Stimulated activated memory B cell treated with anti-CD40 and anti-IgM and Interleukin-4, amounts not matched to agents 10 μg/mL and 1 μg/mL and 100 μg/mL, for 72 hours (primary cell): ENCODE measurements around the gene CLN3.

Experiments
- ATAC-seq: fragments of 150-1000 bp; cut with Tn5 transposase; 2 replicates; pipeline ENCODE4 v1.10.0; 2021
- H3K27ac Mint-ChIP-seq: one replicate; pipeline ENCODE4 v1.8.0; 2022; ENCODE audit warnings: mild to moderate bottlenecking, mixed read lengths
- H3K27me3 Mint-ChIP-seq: one replicate; pipeline ENCODE4 v1.8.0; 2022; ENCODE audit warnings: mixed read lengths
- H3K36me3 Mint-ChIP-seq: one replicate; pipeline ENCODE4 v1.8.0; 2022; ENCODE audit warnings: mixed read lengths
- H3K4me1 Mint-ChIP-seq: one replicate; pipeline ENCODE4 v1.8.0; 2022; ENCODE audit warnings: mixed read lengths
- H3K4me3 Mint-ChIP-seq: one replicate; pipeline ENCODE4 v1.8.0; 2022; ENCODE audit warnings: mild to moderate bottlenecking, moderate library complexity, mixed read lengths
- H3K9me3 Mint-ChIP-seq: one replicate; pipeline ENCODE4 v1.8.0; 2022; ENCODE audit warnings: mixed read lengths

CLN3 gene

DNA sequence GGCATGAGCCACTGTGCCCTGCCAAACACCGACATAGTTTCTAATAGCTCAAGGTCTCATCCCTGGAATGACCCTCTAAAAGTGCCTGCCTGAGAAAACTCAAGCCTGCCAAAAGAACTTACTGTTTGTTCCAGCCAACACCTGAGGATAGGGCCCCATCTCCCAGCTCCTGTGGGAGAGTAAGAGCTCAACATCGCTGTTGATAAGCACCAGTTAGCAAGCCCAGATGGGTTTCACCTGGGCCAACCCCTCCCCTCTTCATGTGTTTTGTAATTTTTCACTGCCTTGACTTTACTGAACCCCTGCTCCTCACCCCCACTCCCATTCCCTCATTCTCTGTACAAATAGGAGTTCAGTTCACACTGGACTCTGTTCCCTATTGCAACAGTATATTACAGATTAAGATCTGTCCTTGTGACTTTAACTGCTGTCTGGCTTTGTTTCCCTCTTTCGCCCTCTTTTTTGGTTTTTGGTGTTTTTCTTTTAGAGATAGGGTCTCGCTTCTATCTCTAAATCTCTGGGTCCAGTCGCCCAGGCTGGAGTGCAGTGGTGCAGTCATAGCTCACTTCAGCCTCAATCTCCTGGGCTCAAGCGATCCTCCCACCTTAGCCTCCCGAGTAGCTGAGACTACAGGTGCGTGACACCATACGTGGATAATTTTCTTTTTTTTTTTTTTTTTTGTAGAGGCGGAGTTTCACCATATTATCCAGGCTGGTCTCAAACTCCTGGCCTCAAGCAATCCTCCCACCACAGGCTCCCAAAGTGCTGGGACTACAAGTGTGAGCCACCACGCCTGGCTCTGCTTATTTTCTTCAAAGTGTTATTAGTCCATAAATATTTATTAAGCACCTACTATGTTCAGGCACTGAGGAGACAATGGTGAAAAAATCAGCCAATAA lies 34.6 kb upstream of the CLN3 start:
- no peaks in the 10 kb centered on the region for H3K27me3 Mint-ChIP-seq
- no peak overlapping the region for H3K4me3 Mint-ChIP-seq
- H3K27ac Mint-ChIP-seq, result no peak overlapping the region
- H3K9me3 Mint-ChIP-seq, result no peaks in the 10 kb centered on the region
- ATAC-seq, result no peak
- H3K4me1 Mint-ChIP-seq, result peaks cover 11% of the 10 kb centered on the region
- H3K36me3 Mint-ChIP-seq, result no peaks in the 10 kb centered on the region

DNA sequence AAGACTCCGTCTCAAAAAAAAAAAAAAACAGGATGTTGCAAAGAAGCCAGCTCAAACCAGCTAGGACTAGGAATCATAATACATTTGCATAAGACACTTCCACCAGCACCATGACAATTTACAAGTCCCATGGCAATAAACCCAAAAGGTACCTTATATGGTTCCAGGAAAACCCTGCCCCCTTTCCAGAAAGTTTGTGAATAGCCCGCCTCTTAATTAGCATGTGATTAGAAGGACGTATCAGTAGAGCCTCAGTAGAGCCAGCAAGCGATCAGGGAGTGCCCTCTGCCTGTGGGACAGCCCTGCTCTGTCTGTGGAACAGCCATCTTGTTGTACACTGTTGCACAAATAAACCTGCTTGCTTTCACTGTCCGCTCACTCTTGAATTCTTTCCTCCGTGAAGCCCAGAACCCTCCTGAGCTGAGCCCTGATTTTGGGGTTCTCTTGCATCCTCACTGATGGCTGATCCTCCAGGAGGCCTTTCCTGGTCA lies 32.9 kb upstream of the CLN3 start:
- H3K4me1 Mint-ChIP-seq, result peaks cover 11% of the 10 kb centered on the region
- ATAC-seq, result peak; percentile 41
- peaks cover 9% of the 10 kb centered on the region for H3K27me3 Mint-ChIP-seq
- no peak overlapping the region for H3K4me3 Mint-ChIP-seq
- H3K9me3 Mint-ChIP-seq, result no peaks in the 10 kb centered on the region
- no peak overlapping the region for H3K27ac Mint-ChIP-seq
- H3K36me3 Mint-ChIP-seq, result no peaks in the 10 kb centered on the region

DNA sequence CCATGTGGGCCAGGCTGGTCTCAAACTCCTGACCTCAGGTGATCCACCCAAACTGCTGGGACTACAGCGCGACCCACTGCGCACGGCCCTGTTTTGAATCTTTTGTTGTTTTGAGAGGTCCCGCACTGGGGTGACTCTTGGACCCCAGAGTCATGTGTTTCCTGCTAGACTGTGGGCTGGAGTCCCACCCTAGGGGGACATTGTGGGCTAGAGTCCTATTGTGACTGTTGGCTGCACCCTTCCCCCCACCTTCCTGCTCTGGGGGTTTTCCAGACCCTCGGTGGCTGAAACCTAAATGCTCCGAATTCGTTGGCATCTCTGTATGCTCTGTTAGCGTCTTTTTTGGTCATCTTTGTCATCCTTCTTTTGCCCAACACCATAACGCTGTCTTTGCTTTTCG lies 30.9 kb upstream of the CLN3 start:
- Mint-ChIP-seq H3K27ac (no peak overlapping the region), H3K27me3 (peaks cover 14% of the 10 kb centered on the region), H3K4me3 (no peak overlapping the region), H3K4me1 (peaks cover 11% of the 10 kb centered on the region), H3K9me3 (no peaks in the 10 kb centered on the region), H3K36me3 (no peaks in the 10 kb centered on the region)
- peak; percentile 76 for ATAC-seq

DNA sequence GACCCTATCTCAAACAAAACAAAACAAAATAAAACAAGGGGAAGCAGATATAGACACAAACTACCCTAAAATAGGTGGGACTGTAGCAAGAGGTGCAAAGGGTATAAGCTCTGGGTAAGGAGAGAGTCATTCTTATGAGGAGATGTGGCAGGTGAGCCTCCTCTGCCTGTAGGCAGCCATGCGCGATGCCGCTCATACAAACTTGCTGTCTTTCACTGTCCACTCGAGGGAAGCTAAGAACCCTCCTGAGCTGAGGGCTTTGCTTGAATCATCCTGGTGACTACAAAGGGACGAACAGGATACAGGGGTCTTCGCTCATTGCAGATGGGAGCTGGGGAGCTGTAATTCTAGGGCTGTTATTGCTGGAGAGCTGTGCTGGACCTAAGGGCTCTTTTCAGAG lies 29.6 kb upstream of the CLN3 start:
- Mint-ChIP-seq H3K27me3 (peaks cover 14% of the 10 kb centered on the region), H3K27ac (no peak overlapping the region), H3K4me1 (peaks cover 11% of the 10 kb centered on the region), H3K4me3 (no peak overlapping the region), H3K36me3 (no peaks in the 10 kb centered on the region), H3K9me3 (no peaks in the 10 kb centered on the region)
- ATAC-seq, result no peak

DNA sequence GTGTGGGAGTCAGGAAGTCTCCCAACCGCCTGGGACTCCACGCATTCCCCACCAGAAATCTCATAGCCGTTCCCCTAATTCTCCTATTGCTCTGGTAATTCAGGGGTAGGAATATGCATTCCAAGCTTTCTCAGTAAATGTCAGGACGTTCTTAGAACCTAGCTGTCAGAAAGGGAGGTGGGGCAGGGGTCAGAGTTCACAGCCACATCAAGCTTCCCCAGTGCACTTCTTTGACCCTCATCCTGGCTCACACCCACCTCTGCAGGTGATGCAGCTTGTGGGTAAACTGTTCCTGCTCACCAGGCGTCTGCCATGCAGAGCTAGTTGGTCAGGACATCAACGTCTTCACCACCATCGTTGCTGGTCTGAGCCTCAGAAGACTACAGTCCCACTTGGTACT lies 28.8 kb upstream of the CLN3 start:
- peaks cover 11% of the 10 kb centered on the region for H3K4me1 Mint-ChIP-seq
- ATAC-seq, result no peak
- no peak overlapping the region for H3K4me3 Mint-ChIP-seq
- peaks cover 14% of the 10 kb centered on the region for H3K27me3 Mint-ChIP-seq
- no peaks in the 10 kb centered on the region for H3K9me3 Mint-ChIP-seq
- H3K36me3 Mint-ChIP-seq, result no peaks in the 10 kb centered on the region
- H3K27ac Mint-ChIP-seq, result no peak overlapping the region

DNA sequence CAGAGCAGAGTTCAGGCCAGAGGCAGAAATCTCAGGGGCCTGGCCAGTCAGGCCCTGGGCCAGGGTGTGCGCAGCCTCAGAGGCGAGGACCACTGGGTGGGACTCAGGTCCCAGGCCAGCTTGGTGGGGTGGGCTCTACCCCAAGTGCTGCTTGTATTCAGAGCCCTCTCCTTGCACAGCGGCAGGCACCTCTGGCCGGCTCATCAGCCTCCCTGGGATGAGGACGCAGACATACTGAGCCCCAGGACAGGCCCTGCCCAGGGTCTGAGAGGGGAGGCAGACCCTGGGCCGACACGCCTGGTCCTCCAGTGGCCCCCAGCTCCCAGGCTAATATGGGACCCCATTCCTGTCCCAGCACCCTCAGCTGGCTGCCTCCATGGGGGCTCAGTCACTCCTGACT lies 22.4 kb upstream of the CLN3 start:
- peak; percentile 34 for ATAC-seq
- peaks cover 33% of the 10 kb centered on the region for H3K27me3 Mint-ChIP-seq
- H3K27ac Mint-ChIP-seq, result no peak overlapping the region
- no peaks in the 10 kb centered on the region for H3K4me1 Mint-ChIP-seq
- H3K9me3 Mint-ChIP-seq, result no peaks in the 10 kb centered on the region
- no peak overlapping the region for H3K4me3 Mint-ChIP-seq
- no peaks in the 10 kb centered on the region for H3K36me3 Mint-ChIP-seq

DNA sequence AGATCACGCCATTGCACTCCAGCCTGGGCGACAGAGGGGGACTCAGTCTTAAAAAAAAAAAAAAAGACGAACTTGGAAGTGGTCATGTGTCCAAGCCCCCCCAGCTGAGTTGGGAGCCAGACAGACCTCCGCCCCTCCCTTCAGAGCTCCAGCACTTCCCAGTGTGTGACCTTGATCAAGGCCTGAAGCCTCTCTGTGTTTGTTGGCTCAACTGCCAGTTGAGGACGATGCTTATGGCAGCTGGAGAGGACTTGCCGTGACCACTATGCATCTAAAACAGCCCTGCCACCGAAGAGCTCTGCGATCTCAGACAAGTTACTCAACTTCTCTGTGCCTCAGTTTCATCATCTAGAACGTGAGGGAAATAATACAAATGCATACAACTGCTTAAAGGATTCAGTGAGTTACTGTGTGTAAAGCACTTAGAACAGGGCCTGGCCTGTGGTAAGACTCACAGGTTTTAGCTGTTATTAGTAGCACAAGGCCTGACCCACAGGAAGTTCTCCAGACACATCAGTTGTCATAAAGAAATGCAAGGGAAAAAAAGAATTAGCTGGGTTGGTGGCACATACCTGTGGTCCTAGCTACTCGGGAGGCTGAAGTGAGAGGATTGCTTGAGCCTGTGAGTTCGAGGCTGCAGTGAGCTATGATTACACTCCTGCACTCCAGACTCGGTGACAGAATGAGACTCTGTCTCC lies 21.8 kb upstream of the CLN3 start:
- peaks cover under 1% of the 10 kb centered on the region for H3K4me1 Mint-ChIP-seq
- no peak for ATAC-seq
- H3K36me3 Mint-ChIP-seq, result no peaks in the 10 kb centered on the region
- H3K27ac Mint-ChIP-seq, result no peak overlapping the region
- no peak overlapping the region for H3K4me3 Mint-ChIP-seq
- H3K27me3 Mint-ChIP-seq, result peaks cover 33% of the 10 kb centered on the region
- H3K9me3 Mint-ChIP-seq, result no peaks in the 10 kb centered on the region

GRCh38 chr16:28511801-28512789 lies 20.2 kb upstream of the CLN3 start:
- Mint-ChIP-seq H3K36me3 (no peaks in the 10 kb centered on the region), H3K4me3 (no peak overlapping the region), H3K4me1 (peaks cover 16% of the 10 kb centered on the region), H3K27me3 (peaks cover 33% of the 10 kb centered on the region), H3K27ac (no peak overlapping the region), H3K9me3 (no peaks in the 10 kb centered on the region)
- no peak for ATAC-seq

DNA sequence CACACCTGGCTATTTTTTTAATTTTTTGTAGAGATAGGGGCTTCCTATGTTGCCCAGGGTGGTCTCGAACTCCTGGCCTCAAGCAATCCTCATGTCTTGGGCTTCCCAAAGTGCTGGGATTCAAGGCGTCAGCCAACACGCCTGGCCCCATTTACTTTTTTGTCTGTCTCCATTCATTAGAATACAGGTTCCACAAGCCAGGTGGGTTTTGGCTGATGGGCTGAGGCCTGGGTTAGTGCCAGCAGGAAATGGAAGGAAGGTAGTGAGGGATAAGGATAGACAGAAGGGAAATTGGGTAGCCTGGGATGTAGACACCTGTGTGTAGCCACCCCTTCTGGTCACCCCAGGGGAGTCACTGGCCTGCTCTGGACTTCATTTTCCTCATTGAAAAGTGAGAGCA lies 19.2 kb upstream of the CLN3 start:
- Mint-ChIP-seq H3K4me3 (no peak overlapping the region), H3K9me3 (no peaks in the 10 kb centered on the region), H3K4me1 (peaks cover 26% of the 10 kb centered on the region), H3K27me3 (peaks cover 33% of the 10 kb centered on the region), H3K36me3 (no peaks in the 10 kb centered on the region), H3K27ac (no peak overlapping the region)
- ATAC-seq, result no peak

DNA sequence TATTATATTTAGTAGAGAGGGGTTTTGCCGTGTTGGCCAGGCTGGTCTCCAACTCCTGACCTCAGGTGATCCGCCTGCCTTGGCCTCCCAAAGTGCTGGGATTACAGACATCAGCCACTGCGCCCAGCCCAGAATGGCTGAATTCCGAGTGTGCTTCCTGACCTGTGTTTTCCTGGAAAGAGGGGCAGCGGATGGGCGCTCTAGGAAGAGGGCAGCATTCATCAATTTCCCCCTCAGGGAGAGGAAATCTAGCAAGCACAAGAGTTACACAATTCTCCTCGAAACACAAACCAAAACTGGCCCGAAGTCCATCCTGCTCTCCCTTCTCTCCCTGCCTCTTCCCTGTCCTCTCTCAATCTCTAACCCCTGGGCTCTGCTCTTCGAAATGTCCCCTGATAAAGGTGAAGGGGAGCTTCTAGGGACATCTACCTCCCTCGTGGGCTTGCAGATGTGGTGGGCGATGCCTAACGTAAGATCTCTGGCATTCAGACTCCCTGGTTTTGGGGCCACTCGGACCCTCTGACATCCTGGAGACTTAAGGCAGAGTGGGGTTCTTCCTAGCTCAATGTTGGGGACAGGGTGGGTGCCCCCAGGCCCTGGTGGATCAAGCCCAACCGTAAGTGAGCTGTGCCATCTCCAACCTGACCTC lies 13.7 kb upstream of the CLN3 start:
- no peak overlapping the region for H3K27ac Mint-ChIP-seq
- H3K9me3 Mint-ChIP-seq, result no peaks in the 10 kb centered on the region
- no peaks in the 10 kb centered on the region for H3K36me3 Mint-ChIP-seq
- H3K27me3 Mint-ChIP-seq, result peaks cover 5% of the 10 kb centered on the region
- ATAC-seq, result no peak
- peaks cover 28% of the 10 kb centered on the region for H3K4me1 Mint-ChIP-seq
- no peak overlapping the region for H3K4me3 Mint-ChIP-seq

- Mint-ChIP-seq H3K4me3 (no peak overlapping the region), H3K36me3 (no peaks in the 10 kb centered on the region), H3K27ac (no peak overlapping the region), H3K27me3 (no peaks in the 10 kb centered on the region), H3K9me3 (no peaks in the 10 kb centered on the region), H3K4me1 (peaks cover 36% of the 10 kb centered on the region)
- ATAC-seq, result no peak
These were observed 13.0 kb upstream of the CLN3 start for GRCh38 chr16:28504707-28505404.

- no peak overlapping the region for H3K4me3 Mint-ChIP-seq
- H3K4me1 Mint-ChIP-seq, result peaks cover 37% of the 10 kb centered on the region
- no peaks in the 10 kb centered on the region for H3K36me3 Mint-ChIP-seq
- H3K27ac Mint-ChIP-seq, result no peak overlapping the region
- no peaks in the 10 kb centered on the region for H3K27me3 Mint-ChIP-seq
- H3K9me3 Mint-ChIP-seq, result no peaks in the 10 kb centered on the region
- ATAC-seq, result no peak
These were observed 11.8 kb upstream of the CLN3 start for GRCh38 chr16:28503470-28504259.

- H3K4me1 Mint-ChIP-seq, result peaks cover 23% of the 10 kb centered on the region
- H3K36me3 Mint-ChIP-seq, result no peaks in the 10 kb centered on the region
- H3K4me3 Mint-ChIP-seq, result no peak overlapping the region
- no peaks in the 10 kb centered on the region for H3K27me3 Mint-ChIP-seq
- no peaks in the 10 kb centered on the region for H3K9me3 Mint-ChIP-seq
- no peak for ATAC-seq
- H3K27ac Mint-ChIP-seq, result no peak overlapping the region
These were observed 10.4 kb upstream of the CLN3 start for GRCh38 chr16:28502290-28502689.
